ENCODE measurements around the gene USP15.

The USP15 gene

DNA sequence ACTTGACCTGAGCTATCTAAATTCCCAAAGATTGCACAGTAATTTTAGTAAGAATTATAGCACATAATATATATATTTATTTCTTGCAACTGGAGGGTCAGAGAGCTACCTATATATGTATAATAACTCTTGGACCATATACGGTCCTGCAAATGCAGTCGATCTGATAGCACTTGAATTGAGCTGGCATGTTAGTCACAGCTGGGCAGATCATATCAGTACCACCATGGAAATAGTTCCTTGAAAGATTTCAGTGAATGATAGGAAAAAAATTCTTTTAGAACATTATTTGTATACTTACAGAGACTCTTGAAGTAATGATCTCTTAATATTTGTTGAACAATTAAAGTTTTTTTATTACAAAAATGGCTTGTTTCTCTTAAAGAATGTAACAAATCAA, 111.9 kb downstream of the USP15 start:
- TF ChIP-seq, protein P1, sequence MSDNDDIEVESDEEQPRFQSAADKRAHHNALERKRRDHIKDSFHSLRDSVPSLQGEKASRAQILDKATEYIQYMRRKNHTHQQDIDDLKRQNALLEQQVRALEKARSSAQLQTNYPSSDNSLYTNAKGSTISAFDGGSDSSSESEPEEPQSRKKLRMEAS (IDR thresholded peaks at IDR 0.05; ENCODE audit: low read depth, low read length), result no peak
- no peak for TF ChIP-seq POLR2A (IDR thresholded peaks at IDR 0.05; ENCODE audit: extremely low read depth, insufficient read length)
- TF ChIP-seq MYC (IDR thresholded peaks at IDR 0.05; ENCODE audit: low read depth, low read length), result no peak
- TF ChIP-seq, protein P2, sequence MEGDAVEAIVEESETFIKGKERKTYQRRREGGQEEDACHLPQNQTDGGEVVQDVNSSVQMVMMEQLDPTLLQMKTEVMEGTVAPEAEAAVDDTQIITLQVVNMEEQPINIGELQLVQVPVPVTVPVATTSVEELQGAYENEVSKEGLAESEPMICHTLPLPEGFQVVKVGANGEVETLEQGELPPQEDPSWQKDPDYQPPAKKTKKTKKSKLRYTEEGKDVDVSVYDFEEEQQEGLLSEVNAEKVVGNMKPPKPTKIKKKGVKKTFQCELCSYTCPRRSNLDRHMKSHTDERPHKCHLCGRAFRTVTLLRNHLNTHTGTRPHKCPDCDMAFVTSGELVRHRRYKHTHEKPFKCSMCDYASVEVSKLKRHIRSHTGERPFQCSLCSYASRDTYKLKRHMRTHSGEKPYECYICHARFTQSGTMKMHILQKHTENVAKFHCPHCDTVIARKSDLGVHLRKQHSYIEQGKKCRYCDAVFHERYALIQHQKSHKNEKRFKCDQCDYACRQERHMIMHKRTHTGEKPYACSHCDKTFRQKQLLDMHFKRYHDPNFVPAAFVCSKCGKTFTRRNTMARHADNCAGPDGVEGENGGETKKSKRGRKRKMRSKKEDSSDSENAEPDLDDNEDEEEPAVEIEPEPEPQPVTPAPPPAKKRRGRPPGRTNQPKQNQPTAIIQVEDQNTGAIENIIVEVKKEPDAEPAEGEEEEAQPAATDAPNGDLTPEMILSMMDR (IDR thresholded peaks at IDR 0.05; ENCODE audit: low read depth, low read length), result no peak
- DNase-seq (ENCODE audit: low read depth), result no peak

DNA sequence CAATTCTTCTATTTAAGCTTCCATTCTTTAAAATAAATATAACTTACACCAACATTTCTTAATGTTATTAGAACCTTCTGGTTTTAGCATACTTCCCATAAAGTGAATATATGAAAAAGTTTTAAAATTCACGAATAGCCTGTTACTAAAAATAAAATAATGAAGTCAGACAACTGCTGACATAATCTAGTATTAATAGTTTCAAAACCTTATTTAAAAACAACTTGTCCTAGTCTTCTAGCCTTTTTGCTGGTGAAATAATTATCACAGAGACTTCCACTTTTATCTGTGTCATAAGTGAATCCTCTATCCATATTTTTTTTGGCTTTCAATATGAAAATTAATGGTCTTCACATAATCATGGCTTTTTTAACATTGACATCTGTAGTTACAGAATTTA, 112.6 kb downstream of the USP15 start:
- DNase-seq (ENCODE audit: low read depth), result no peak
- TF ChIP-seq, protein P1 (IDR thresholded peaks at IDR 0.05; ENCODE audit: low read depth, low read length), result no peak
- TF ChIP-seq, protein P2 (IDR thresholded peaks at IDR 0.05; ENCODE audit: low read depth, low read length), result no peak
- H3K4me3 ChIP-seq (ENCODE audit: low read depth, low read length), result no peak overlapping the region

More for the DNA sequence above, 111.9 kb downstream of the USP15 start:
- no peak overlapping the region for H3K4me3 ChIP-seq (ENCODE audit: low read depth, low read length)

DNA sequence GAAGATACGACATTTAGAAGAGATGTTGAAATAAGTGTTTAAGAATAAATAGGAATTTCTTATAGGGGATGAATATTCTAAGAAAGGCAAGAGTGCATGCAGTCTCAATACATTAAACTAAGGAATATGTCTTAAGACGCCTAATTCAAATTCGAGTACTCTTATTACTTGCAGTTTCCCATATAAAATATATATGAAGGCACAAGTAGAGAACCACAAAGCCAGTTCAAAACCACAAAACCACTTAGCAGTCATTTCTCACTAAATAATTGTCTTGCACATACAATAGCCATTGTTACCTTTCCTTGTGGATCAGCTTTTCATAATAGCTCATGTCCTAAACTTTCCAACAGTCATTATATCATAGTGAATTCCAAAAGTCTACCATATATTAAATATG, 115.4 kb downstream of the USP15 start:
- H3K4me3 ChIP-seq (ENCODE audit: low read depth, low read length), result no peak overlapping the region
- DNase-seq (ENCODE audit: low read depth), result peak; percentile 37
- no peak for TF ChIP-seq POLR2A (IDR thresholded peaks at IDR 0.05; ENCODE audit: extremely low read depth, insufficient read length)
- TF ChIP-seq, protein P1 (IDR thresholded peaks at IDR 0.05; ENCODE audit: low read depth, low read length), result no peak

DNA sequence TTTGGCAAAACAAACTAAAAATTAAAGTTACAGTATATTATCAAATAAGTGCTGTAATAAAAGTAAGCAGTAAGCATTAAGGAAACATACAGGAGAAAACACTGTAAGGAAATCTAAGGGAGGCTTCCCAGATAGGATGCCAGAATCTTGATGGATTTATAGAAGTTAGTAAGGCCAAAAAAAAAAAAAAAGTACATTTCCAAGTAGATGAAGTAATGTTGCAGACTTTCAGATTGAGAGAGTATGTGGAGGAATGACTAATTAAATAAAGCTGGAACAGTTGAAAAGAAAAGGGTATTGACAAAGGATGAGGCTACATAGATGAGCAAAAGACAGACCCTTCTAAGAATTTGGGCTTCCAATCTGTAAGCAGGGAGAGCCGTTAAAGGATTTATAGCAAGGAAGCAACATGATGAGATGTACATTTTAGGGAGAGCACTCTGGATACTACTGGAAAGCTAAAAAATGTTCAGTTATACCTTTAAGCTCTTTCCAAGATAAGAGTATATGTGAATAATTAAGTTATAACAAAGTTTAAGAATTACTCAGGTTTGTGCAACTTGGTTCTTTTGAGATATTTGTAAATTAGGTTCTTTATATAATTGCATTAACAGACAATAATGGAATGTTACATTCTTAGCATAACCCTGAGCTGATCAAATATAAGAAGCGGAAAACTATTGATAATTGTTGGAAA, 119.0 kb downstream of the USP15 start:
- TF ChIP-seq POLR2A (IDR thresholded peaks at IDR 0.05; ENCODE audit: extremely low read depth, insufficient read length), result no peak
- TF ChIP-seq MYC (IDR thresholded peaks at IDR 0.05; ENCODE audit: low read depth, low read length), result no peak
- TF ChIP-seq, protein P2 (IDR thresholded peaks at IDR 0.05; ENCODE audit: low read depth, low read length), result no peak
- TF ChIP-seq, protein P1 (IDR thresholded peaks at IDR 0.05; ENCODE audit: low read depth, low read length), result no peak
- no peak overlapping the region for H3K4me3 ChIP-seq (ENCODE audit: low read depth, low read length)
- DNase-seq (ENCODE audit: low read depth), result no peak

DNA sequence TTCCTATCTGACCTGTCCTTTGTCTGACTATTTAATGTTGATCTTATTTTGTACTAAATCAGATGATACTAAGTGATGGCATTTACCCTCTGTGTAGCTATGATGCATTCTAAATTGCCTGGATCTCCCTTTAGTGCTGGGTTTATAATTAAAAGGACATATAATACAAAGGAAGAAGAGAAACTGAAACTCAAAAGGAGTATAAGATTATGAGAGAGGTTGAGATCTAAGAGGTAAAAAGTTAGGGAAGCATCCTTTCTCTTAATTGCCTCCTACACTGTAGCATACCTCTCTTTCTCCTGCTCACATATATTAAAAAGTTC, 119.5 kb downstream of the USP15 start:
- no peak for DNase-seq (ENCODE audit: low read depth)
- TF ChIP-seq POLR2A (IDR thresholded peaks at IDR 0.05; ENCODE audit: extremely low read depth, insufficient read length), result no peak
- TF ChIP-seq, protein P1 (IDR thresholded peaks at IDR 0.05; ENCODE audit: low read depth, low read length), result no peak
- no peak for TF ChIP-seq MYC (IDR thresholded peaks at IDR 0.05; ENCODE audit: low read depth, low read length)
- TF ChIP-seq, protein P2 (IDR thresholded peaks at IDR 0.05; ENCODE audit: low read depth, low read length), result no peak
- H3K4me3 ChIP-seq (ENCODE audit: low read depth, low read length), result no peak overlapping the region

DNA sequence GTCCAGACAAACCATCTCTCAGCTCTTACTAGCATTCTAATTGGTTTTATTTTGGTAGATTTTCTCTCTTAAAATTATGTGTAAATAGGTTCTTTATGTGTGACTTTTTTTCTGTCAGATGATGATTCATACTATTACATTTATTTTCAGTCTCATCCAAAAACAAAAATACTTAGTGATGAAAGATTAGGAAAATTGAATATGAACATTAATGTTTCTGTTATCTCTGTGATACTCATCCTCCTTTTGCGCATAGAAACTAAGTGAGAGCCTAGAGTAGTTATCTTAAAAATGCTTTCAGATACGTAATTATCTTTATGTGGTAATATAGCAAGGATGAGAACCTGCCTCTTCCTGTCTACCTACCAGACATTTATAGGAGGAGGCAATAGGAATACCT, 122.3 kb downstream of the USP15 start:
- H3K4me3 ChIP-seq (ENCODE audit: low read depth, low read length), result no peak overlapping the region
- DNase-seq (ENCODE audit: low read depth), result no peak
- TF ChIP-seq MYC (IDR thresholded peaks at IDR 0.05; ENCODE audit: low read depth, low read length), result no peak
- no peak for TF ChIP-seq POLR2A (IDR thresholded peaks at IDR 0.05; ENCODE audit: extremely low read depth, insufficient read length)
- TF ChIP-seq, protein P1 (IDR thresholded peaks at IDR 0.05; ENCODE audit: low read depth, low read length), result no peak
- TF ChIP-seq, protein P2 (IDR thresholded peaks at IDR 0.05; ENCODE audit: low read depth, low read length), result no peak
